GM23248 (cell line): ENCODE data around the gene ADAT3. TPM values are rescaled to one million over a fixed set of nuclear protein-coding genes. Genes with fewer than 3 reads are reported as not detected.

ENCODE experiments used
- DNase-seq: peaks from one replicate; pipeline ENCODE4 v3.0.0-alpha.2; 2015
- H2AFZ ChIP-seq: fragments of 200-600 bp; sonication (generic); 2 replicates; pipeline ENCODE4 v1.6.1; 2016; ENCODE audit warnings: antibody characterized with exemption
- H3F3A ChIP-seq: fragments of 200-600 bp; sonication (generic); 2 replicates; pipeline ENCODE4 v1.6.1; 2016; ENCODE audit warnings: mild to moderate bottlenecking, antibody characterized with exemption, mixed run types; ENCODE audit not compliant: insufficient read depth
- H3K27ac ChIP-seq: fragments of 200-600 bp; sonication (generic); 2 replicates; pipeline ENCODE4 v1.5.1; 2016; ENCODE audit warnings: mild to moderate bottlenecking
- H3K27me3 ChIP-seq: fragments of 200-600 bp; sonication (generic); replicated peaks from 2 replicates; pipeline ENCODE4 v1.6.1; 2016; ENCODE audit warnings: mild to moderate bottlenecking; ENCODE audit not compliant: insufficient read depth
- H3K36me3 ChIP-seq: fragments of 200-600 bp; sonication (generic); 2 replicates; pipeline ENCODE4 v1.6.1; 2016; ENCODE audit warnings: low read depth, mild to moderate bottlenecking
- H3K4me1 ChIP-seq: fragments of 200-600 bp; sonication (generic); 2 replicates; pipeline ENCODE4 v1.6.1; 2016; ENCODE audit warnings: mild to moderate bottlenecking; ENCODE audit not compliant: insufficient read depth
- H3K4me2 ChIP-seq: fragments of 200-600 bp; sonication (generic); one replicate; pipeline ENCODE4 v1.6.1; 2016; ENCODE audit warnings: mild to moderate bottlenecking; ENCODE audit not compliant: unreplicated experiment
- H3K4me3 ChIP-seq: fragments of 200-600 bp; sonication (generic); 2 replicates; pipeline ENCODE4 v1.5.1; 2016; ENCODE audit warnings: mild to moderate bottlenecking
- H3K79me2 ChIP-seq: fragments of 200-600 bp; sonication (generic); 2 replicates; pipeline ENCODE4 v1.6.1; 2016; ENCODE audit warnings: mild to moderate bottlenecking; ENCODE audit not compliant: insufficient read depth
- H3K9ac ChIP-seq: fragments of 200-600 bp; sonication (generic); 2 replicates; pipeline ENCODE4 v1.6.1; 2016; ENCODE audit warnings: mild to moderate bottlenecking
- H3K9me2 ChIP-seq: fragments of 200-600 bp; sonication (generic); 2 replicates; pipeline ENCODE4 v1.6.1; 2016; ENCODE audit warnings: mixed run types, mild to moderate bottlenecking, moderate library complexity; ENCODE audit not compliant: insufficient read depth
- H3K9me3 ChIP-seq: fragments of 200-600 bp; sonication (generic); one replicate; pipeline ENCODE4 v1.6.1; 2017; ENCODE audit warnings: low read depth
- H4K20me1 ChIP-seq: fragments of 200-600 bp; sonication (generic); 2 replicates; pipeline ENCODE4 v1.6.0; 2016; ENCODE audit not compliant: insufficient read depth
- EZH2 ChIP-seq: fragments of 200-600 bp; sonication (generic); IDR thresholded peaks from 2 replicates; pipeline ENCODE4 v1.6.1; 2018; ENCODE audit warnings: antibody characterized with exemption, mild to moderate bottlenecking; ENCODE audit not compliant: insufficient read depth, poor library complexity, severe bottlenecking
- EZH2phosphoT487 ChIP-seq: fragments of 200-600 bp; sonication (generic); IDR thresholded peaks from 2 replicates; pipeline ENCODE4 v1.6.1; 2018; ENCODE audit warnings: antibody characterized with exemption, moderate library complexity, mild to moderate bottlenecking, low read depth; ENCODE audit not compliant: insufficient read depth
- WGBS, 2 experiments: methylation state at CpG; one replicate each; pipeline ENCODE4 v1.1.6; 2015 to 2017; ENCODE audit warnings: low lambda C conversion rate in 2 of 2, low coverage in 1 of 2; ENCODE audit errors: missing lambda C conversion rate in 2 of 2; 5-methylcytosine and 5-hydroxymethylcytosine counted together
- in situ Hi-C: fragments of 300-500 bp; cut with MboI; formaldehyde crosslinking; loops from 2 replicates; pipeline ENCODE4 v1.15.0; 2020
- polyA plus RNA-seq: library from polyadenylated mRNA; unstranded; fragments of >200 nt; fragmentation: Nextera tagmentation; extraction: Ambion mirVana; gene quantifications from 2 replicates; pipeline ENCODE4 v1.2.1, GENCODE V29; 2016
- total RNA-seq: library from RNA; depleted of rRNA; stranded (reverse); fragments of >200 nt; shearing (Covaris generic); gene quantifications from 2 replicates; pipeline ENCODE4 v1.2.3, GENCODE V29; 2014; rRNA removed

Gene ADAT3
- total RNA-seq, result 0.22 and 3.2 TPM in 2 replicates
- 2.4 and 3.2 TPM in 2 replicates for polyA plus RNA-seq

DNA sequence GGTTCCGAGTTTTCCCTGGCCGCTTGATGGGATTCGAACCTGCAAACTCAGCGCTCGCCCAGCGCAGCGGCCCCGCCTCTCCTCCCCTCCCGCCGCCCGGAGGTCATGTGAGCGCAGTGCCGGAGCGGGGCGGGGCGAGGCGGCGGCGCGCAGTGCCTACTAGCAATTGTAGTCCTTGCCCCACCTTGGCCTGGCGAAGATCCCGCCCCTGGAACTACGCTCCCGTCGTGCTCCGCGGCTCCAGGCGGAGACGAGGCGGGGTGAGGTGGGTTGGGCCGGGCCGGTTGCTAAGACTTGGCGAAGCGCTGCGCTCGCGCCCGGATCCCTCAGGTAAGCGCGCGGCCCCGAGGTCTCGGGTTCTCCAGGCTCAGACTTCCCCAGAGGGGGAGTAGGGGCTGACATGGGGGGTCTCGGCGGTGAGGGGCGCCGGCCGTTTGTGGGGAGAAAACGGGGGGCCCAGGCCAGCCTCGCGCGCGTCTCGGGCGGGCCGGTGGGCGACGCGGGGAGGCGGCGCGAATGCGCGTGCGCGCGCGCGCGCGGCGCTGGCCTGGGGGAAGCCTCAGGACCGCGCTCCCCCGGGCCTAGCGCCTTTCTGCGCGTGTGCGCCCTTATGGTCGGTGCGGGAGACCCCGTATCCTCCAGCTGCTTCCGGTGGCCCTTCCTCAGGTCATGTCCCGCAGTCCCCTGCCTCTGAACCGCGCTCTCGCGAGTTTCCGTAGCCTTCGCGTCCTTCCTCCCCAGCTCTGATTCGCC lies at the start of gene ADAT3, which contains the start of gene SCAMP4:
Gene ADAT3, plus strand, starts transcription at position 290 of the 753 bp plus-strand sequence. CDS start 6,649 bp downstream, outside the sequence.
Gene SCAMP4, plus strand, starts transcription at position 290 of the 753 bp plus-strand sequence. CDS start 9,621 bp downstream, outside the sequence.
- peak within 1 kb of the TSS; percentile 75 for H2AFZ ChIP-seq
- peak within 1 kb of the TSS; percentile 89 for H3K4me2 ChIP-seq
- TF ChIP-seq EZH2phosphoT487 (no peak), EZH2 (no peak)
- H3K4me1 ChIP-seq, result peaks cover 6% of the 10 kb centered on the region; the same call in 1 of the 2 replicates
- no peaks in the 10 kb centered on the region for H3K9me3 ChIP-seq
- H3K27me3 ChIP-seq, result no peaks in the 10 kb centered on the region
- no peaks in the 10 kb centered on the region for H3K36me3 ChIP-seq
- H3K9me2 ChIP-seq, result no peaks in the 10 kb centered on the region
- peak within 1 kb of the TSS; percentile 63 for H3K27ac ChIP-seq
- H3F3A ChIP-seq, result 0 out of 2 replicates have a peak, but pooled peaks cover 10% of the 10 kb centered on the region
- H3K9ac ChIP-seq, result peak within 1 kb of the TSS; percentile 85
- no peaks in the 10 kb centered on the region for H4K20me1 ChIP-seq
- WGBS, 2 experiments, result 1% methylated on average over 49 to 80 of the region's 92 CpGs
- peaks cover 48% of the 10 kb centered on the region for H3K79me2 ChIP-seq
- H3K4me3 ChIP-seq, result peak within 1 kb of the TSS; percentile 86
- DNase-seq, result peak; percentile 99
- in situ Hi-C loops, result no loop called here

DNA sequence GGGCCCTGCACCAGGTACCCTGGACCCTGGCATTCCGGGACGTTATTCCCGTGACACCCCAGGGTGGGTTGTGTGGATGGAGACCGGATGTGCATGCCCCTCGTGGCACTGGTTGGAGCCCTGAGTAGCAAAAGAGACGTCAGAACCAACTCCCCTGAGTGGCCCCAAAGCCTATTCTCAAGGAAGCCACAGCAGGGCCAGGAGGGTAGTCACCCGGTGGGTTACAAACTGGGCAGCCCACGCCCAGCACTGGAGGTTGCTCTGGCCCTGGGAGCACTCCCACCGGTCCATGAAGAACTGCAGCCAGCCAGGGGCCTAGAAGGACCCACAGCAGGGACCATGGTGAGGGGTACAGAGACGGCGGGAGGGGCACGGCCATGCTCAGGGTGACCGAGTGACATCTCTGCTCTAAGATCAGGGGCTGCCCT lies 49.4 kb upstream of the ADAT3 start:
- no peaks in the 10 kb centered on the region for H4K20me1 ChIP-seq
- no peaks in the 10 kb centered on the region for H3K9me3 ChIP-seq
- peak overlapping the region; percentile 74 for H3K4me2 ChIP-seq
- H3F3A ChIP-seq, result peaks cover 9% of the 10 kb centered on the region; the same call in 1 of the 2 replicates
- no peak for TF ChIP-seq EZH2phosphoT487
- TF ChIP-seq EZH2, result no peak
- peak; percentile 81 for DNase-seq
- H3K9me2 ChIP-seq, result no peaks in the 10 kb centered on the region
- peak overlapping the region; percentile 66 for H3K4me3 ChIP-seq
- H3K27ac ChIP-seq, result peak overlapping the region; percentile 93
- in situ Hi-C loops, result no loop called here
- H3K36me3 ChIP-seq, result no peaks in the 10 kb centered on the region
- H3K27me3 ChIP-seq, result no peaks in the 10 kb centered on the region
- WGBS, 2 experiments, result 11 to 16% methylated on average over 13 of the region's 13 CpGs
- no peak overlapping the region for H2AFZ ChIP-seq
- peaks cover 90% of the 10 kb centered on the region for H3K79me2 ChIP-seq
- H3K9ac ChIP-seq, result peak overlapping the region; percentile 87
- H3K4me1 ChIP-seq, result peaks cover 39% of the 10 kb centered on the region

DNA sequence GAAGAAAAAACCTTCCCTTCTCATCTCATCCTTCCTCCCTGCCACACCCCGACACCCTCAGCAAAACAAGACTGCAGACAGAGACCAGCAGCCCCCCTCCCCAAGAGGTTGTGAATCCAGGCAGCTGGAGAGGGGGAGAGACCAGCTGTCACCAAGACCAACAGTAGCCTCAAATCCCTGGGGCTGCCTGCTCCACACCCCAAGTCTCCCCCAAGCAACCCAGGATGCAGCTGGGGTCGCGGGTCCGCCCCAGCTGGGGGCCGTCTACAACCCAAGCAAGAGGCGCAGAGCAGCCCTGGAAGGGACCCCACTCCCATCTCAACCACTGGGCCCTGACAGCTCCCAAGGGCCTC lies 48.9 kb upstream of the ADAT3 start:
- DNase-seq, result peak; percentile 23
- Histone ChIP-seq H4K20me1 (no peaks in the 10 kb centered on the region), H3K27ac (peak overlapping the region; percentile 93), H3K9me2 (no peaks in the 10 kb centered on the region), H3K27me3 (no peaks in the 10 kb centered on the region), H3K4me2 (peak overlapping the region; percentile 74), H3K79me2 (peaks cover 95% of the 10 kb centered on the region), H2AFZ (no peak overlapping the region), H3K9me3 (no peaks in the 10 kb centered on the region), H3K9ac (peak overlapping the region; percentile 87), H3K4me1 (peaks cover 39% of the 10 kb centered on the region), H3K4me3 (peak overlapping the region; percentile 66), H3F3A (peaks cover 9% of the 10 kb centered on the region; the same call in 1 of the 2 replicates), H3K36me3 (no peaks in the 10 kb centered on the region)
- no peak for TF ChIP-seq EZH2
- TF ChIP-seq EZH2phosphoT487, result no peak
- in situ Hi-C loops, result no loop called here
- WGBS, 2 experiments, result 26 to 36% methylated on average over 6 of the region's 6 CpGs

DNA sequence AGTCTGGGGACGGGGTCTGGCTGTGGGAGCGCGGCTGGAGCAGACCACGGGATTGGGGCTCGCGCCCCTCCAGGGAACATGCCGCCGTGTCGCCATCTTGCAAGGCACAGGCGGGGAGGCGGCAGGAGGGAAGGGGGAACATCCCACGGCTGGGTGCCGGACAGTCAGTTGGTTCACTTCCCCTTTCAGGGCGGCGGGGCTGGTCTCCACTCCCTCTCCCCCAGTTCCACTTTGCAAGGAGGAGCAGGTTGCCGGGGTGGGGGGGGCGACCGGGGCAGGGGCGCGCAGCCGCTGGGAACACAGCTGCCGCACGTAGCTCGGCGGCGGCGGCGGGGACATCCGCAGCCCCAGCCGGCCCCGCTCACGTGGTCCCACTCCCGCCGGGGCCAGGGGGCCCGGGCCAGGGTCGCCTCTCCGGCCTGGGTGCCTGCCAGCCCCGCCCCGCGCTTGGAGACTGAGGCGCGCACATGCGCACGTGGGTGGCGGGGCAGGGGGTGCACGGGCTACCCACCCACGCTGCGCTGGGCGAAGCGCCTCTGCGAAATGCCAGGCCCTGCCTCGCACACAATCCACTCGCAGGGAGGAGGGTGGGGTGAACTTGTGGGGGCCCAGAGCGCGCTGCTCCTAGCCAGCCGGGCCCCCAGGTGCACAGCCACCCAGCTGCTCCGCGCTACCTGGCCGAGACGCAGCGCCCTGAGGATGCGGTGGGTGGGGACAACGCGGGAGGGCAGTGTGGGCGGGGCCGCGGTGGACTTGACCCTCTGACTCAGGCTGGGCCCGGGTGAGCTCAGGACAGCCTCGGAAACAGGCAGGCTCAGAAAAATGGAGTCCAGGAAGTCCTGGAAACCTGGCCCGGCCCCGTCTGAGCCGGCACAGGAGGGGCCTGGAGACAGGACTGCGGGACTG lies 48.2 kb upstream of the ADAT3 start:
- Histone ChIP-seq H3K27ac (peak overlapping the region; percentile 93), H3K79me2 (peaks cover 98% of the 10 kb centered on the region), H3K4me3 (peak overlapping the region; percentile 66), H3K9me3 (no peaks in the 10 kb centered on the region), H3K9me2 (no peaks in the 10 kb centered on the region), H3K27me3 (no peaks in the 10 kb centered on the region), H3F3A (peaks cover 9% of the 10 kb centered on the region; the same call in 1 of the 2 replicates), H3K36me3 (no peaks in the 10 kb centered on the region), H3K4me2 (peak overlapping the region; percentile 74), H3K4me1 (peaks cover 39% of the 10 kb centered on the region), H4K20me1 (no peaks in the 10 kb centered on the region), H3K9ac (peak overlapping the region; percentile 87), H2AFZ (0 out of 2 replicates have a peak overlapping the region, but pooled peaks have one; percentile 2)
- in situ Hi-C loops, result no loop called here
- WGBS, 2 experiments, result 2 to 4% methylated on average over 57 of the region's 73 CpGs
- no peak for TF ChIP-seq EZH2phosphoT487
- no peak for TF ChIP-seq EZH2
- DNase-seq, result peak; percentile 96
